Loucy (cell line): ENCODE data around the gene CACHD1.

Experiments used
- H2AFZ ChIP-seq: fragments of 200-600 bp; sonication (generic); 2 replicates; pipeline ENCODE4 v1.6.0; 2016; ENCODE audit warnings: antibody characterized with exemption, mild to moderate bottlenecking, low read length, moderate library complexity
- H3F3A ChIP-seq: fragments of 200-600 bp; 2 replicates; pipeline ENCODE4 v1.6.0; 2016; ENCODE audit warnings: antibody characterized with exemption, low read depth, mild to moderate bottlenecking
- H3K27me3 ChIP-seq: fragments of 200-600 bp; sonication (generic); 2 replicates; pipeline ENCODE4 v1.6.1; 2014; ENCODE audit warnings: low read length, mild to moderate bottlenecking; ENCODE audit not compliant: insufficient read depth, poor library complexity, severe bottlenecking
- H3K36me3 ChIP-seq: fragments of 200-600 bp; sonication (generic); 2 replicates; pipeline ENCODE4 v1.6.1; 2016; ENCODE audit warnings: low read length; ENCODE audit not compliant: insufficient read depth
- H3K4me1 ChIP-seq: fragments of 200-600 bp; sonication (generic); 2 replicates; pipeline ENCODE4 v1.5.1; 2014; ENCODE audit warnings: low read length, mild to moderate bottlenecking; ENCODE audit not compliant: insufficient read depth, poor library complexity, severe bottlenecking
- H3K4me2 ChIP-seq: fragments of 200-600 bp; sonication (generic); 2 replicates; pipeline ENCODE4 v1.6.0; 2014; ENCODE audit warnings: antibody characterized with exemption, low read length, low read depth, mild to moderate bottlenecking; ENCODE audit not compliant: poor library complexity, severe bottlenecking
- H3K4me3 ChIP-seq: fragments of 200-600 bp; sonication (generic); 2 replicates; pipeline ENCODE4 v1.5.1; 2014; ENCODE audit warnings: low read length, mild to moderate bottlenecking, mixed read lengths; ENCODE audit not compliant: poor library complexity, severe bottlenecking
- H3K79me2 ChIP-seq: fragments of 200-600 bp; sonication (generic); 2 replicates; pipeline ENCODE4 v1.6.1; 2014; ENCODE audit warnings: low read length; ENCODE audit not compliant: insufficient read depth
- H3K9ac ChIP-seq: fragments of 200-600 bp; sonication (generic); 2 replicates; pipeline ENCODE4 v1.6.0; 2014; ENCODE audit warnings: mild to moderate bottlenecking, low read depth, low read length, moderate library complexity; ENCODE audit not compliant: poor library complexity, severe bottlenecking
- H3K9me2 ChIP-seq: fragments of 200-600 bp; sonication (generic); replicated peaks from 2 replicates; pipeline ENCODE4 v1.6.1; 2016; ENCODE audit warnings: low read depth, low read length, mixed read lengths
- H3K9me3 ChIP-seq: fragments of 200-600 bp; sonication (generic); 2 replicates; pipeline ENCODE4 v1.6.1; 2014; ENCODE audit warnings: mild to moderate bottlenecking, antibody characterized with exemption, low read length, low read depth; ENCODE audit not compliant: insufficient read depth
- H4K20me1 ChIP-seq: fragments of 200-600 bp; sonication (generic); 2 replicates; pipeline ENCODE4 v1.6.0; 2014; ENCODE audit warnings: antibody characterized with exemption, low read length, mild to moderate bottlenecking; ENCODE audit not compliant: insufficient read depth, poor library complexity, severe bottlenecking
- CTCF ChIP-seq: fragments of 200-600 bp; sonication (generic); conservative IDR thresholded peaks from 2 replicates; pipeline ENCODE4 v1.5.1; 2014; ENCODE audit warnings: mild to moderate bottlenecking, antibody characterized with exemption, low read length
- EZH2phosphoT487 ChIP-seq: fragments of 200-600 bp; IDR thresholded peaks from 2 replicates; pipeline ENCODE4 v1.6.1; 2018; ENCODE audit warnings: antibody characterized with exemption, mild to moderate bottlenecking, moderate library complexity, borderline replicate concordance

The CACHD1 gene

GRCh38 chr1:64519901-64520300 lies 50.0 kb downstream of the CACHD1 start:
- Histone ChIP-seq H3K4me2 (no peak overlapping the region), H3F3A (no peaks in the 10 kb centered on the region), H4K20me1 (no peaks in the 10 kb centered on the region), H3K36me3 (no peaks in the 10 kb centered on the region), H3K4me3 (no peak overlapping the region), H3K79me2 (peaks cover 35% of the 10 kb centered on the region; the same call in 1 of the 2 replicates), H3K9me2 (no peaks in the 10 kb centered on the region), H3K9me3 (no peaks in the 10 kb centered on the region), H2AFZ (no peak overlapping the region), H3K4me1 (no peaks in the 10 kb centered on the region), H3K9ac (no peak overlapping the region), H3K27me3 (no peaks in the 10 kb centered on the region)
- TF ChIP-seq CTCF: no peak
- TF ChIP-seq EZH2phosphoT487: no peak

GRCh38 chr1:64522740-64523139 lies 52.8 kb downstream of the CACHD1 start:
- Histone ChIP-seq H3K9me2 (no peaks in the 10 kb centered on the region), H3F3A (no peaks in the 10 kb centered on the region), H4K20me1 (no peaks in the 10 kb centered on the region), H3K4me2 (no peak overlapping the region), H3K4me1 (no peaks in the 10 kb centered on the region), H3K79me2 (peaks cover 48% of the 10 kb centered on the region; the same call in 1 of the 2 replicates), H3K36me3 (no peaks in the 10 kb centered on the region), H3K4me3 (no peak overlapping the region), H3K27me3 (no peaks in the 10 kb centered on the region), H2AFZ (no peak overlapping the region), H3K9ac (no peak overlapping the region), H3K9me3 (no peaks in the 10 kb centered on the region)
- TF ChIP-seq CTCF (no peak), EZH2phosphoT487 (no peak)

GRCh38 chr1:64523413-64524337 lies 53.7 kb downstream of the CACHD1 start:
- Histone ChIP-seq H3K79me2 (peaks cover 49% of the 10 kb centered on the region; the same call in 1 of the 2 replicates), H2AFZ (no peak overlapping the region), H3F3A (no peaks in the 10 kb centered on the region), H3K9me3 (no peaks in the 10 kb centered on the region), H3K4me3 (no peak overlapping the region), H3K9me2 (no peaks in the 10 kb centered on the region), H3K4me1 (no peaks in the 10 kb centered on the region), H3K4me2 (no peak overlapping the region), H4K20me1 (no peaks in the 10 kb centered on the region), H3K36me3 (no peaks in the 10 kb centered on the region), H3K27me3 (no peaks in the 10 kb centered on the region), H3K9ac (no peak overlapping the region)
- TF ChIP-seq CTCF: no peak
- TF ChIP-seq EZH2phosphoT487: no peak
